Neural cell (in vitro differentiated cells): Measurements from ENCODE around the gene TAB2. TPM values are rescaled to one million over a fixed set of nuclear protein-coding genes. Genes with fewer than 3 reads are reported as not detected.

Experiments
- H2AFZ ChIP-seq: fragments of 200-600, 300-800 bp; sonication (generic), shearing (Covaris generic); 2 replicates; pipeline ENCODE4 v1.6.0; 2014; ENCODE audit warnings: low read depth, mild to moderate bottlenecking, antibody characterized with exemption, low read length, moderate library complexity
- H3F3A ChIP-seq: fragments of 200-600 bp; shearing (Covaris generic); 2 replicates; pipeline ENCODE4 v1.6.1; 2016; ENCODE audit warnings: mild to moderate bottlenecking, moderate library complexity, mixed read lengths, antibody characterized with exemption, low read length; ENCODE audit not compliant: insufficient read depth, poor library complexity, severe bottlenecking
- H3K27ac ChIP-seq: fragments of 200-600, 300-800 bp; sonication (generic), shearing (Covaris generic); 2 replicates; pipeline ENCODE4 v1.5.1; 2014; ENCODE audit warnings: mild to moderate bottlenecking, low read length, moderate library complexity
- H3K27me3 ChIP-seq: fragments of 300-800, 200-600 bp; sonication (generic), shearing (Covaris generic); 2 replicates; pipeline ENCODE4 v1.6.0; 2014; ENCODE audit warnings: mild to moderate bottlenecking, low read depth, low read length, moderate library complexity; ENCODE audit not compliant: insufficient read depth
- H3K36me3 ChIP-seq: fragments of 300-800, 200-600 bp; sonication (generic), shearing (Covaris generic); 2 replicates; pipeline ENCODE4 v1.5.1; 2014; ENCODE audit warnings: mild to moderate bottlenecking, antibody characterized with exemption, low read length, moderate library complexity; ENCODE audit not compliant: insufficient read depth
- H3K4me2 ChIP-seq: fragments of 300-800, 200-600 bp; sonication (generic), shearing (Covaris generic); 2 replicates; pipeline ENCODE4 v1.6.0; 2014; ENCODE audit warnings: mild to moderate bottlenecking, low read length
- H3K4me3 ChIP-seq: fragments of 300-800, 200-600 bp; sonication (generic), shearing (Covaris generic); 2 replicates; pipeline ENCODE4 v1.5.1; 2014; ENCODE audit warnings: mild to moderate bottlenecking, low read length, moderate library complexity
- H3K79me2 ChIP-seq: fragments of 200-600 bp; shearing (Covaris generic); replicated peaks from 2 replicates; pipeline ENCODE4 v1.6.0; 2014; ENCODE audit warnings: mild to moderate bottlenecking, low read length, moderate library complexity; ENCODE audit not compliant: insufficient read depth
- H3K9ac ChIP-seq: fragments of 300-800, 200-600 bp; sonication (generic), shearing (Covaris generic); 2 replicates; pipeline ENCODE4 v1.6.1; 2016; ENCODE audit warnings: mild to moderate bottlenecking, low read length, mixed read lengths
- H3K9me2 ChIP-seq: fragments of 200-600 bp; shearing (Covaris generic); 2 replicates; pipeline ENCODE4 v1.6.1; 2016; ENCODE audit warnings: mild to moderate bottlenecking, low read length, mixed read lengths; ENCODE audit not compliant: insufficient read depth
- H3K9me3 ChIP-seq: fragments of 200-600, 300-800 bp; sonication (generic), shearing (Covaris generic); 2 replicates; pipeline ENCODE4 v1.6.1; 2016; ENCODE audit warnings: mild to moderate bottlenecking, mixed run types, low read length, moderate library complexity, mixed read lengths
- H4K20me1 ChIP-seq: fragments of 200-600 bp; shearing (Covaris generic); 2 replicates; pipeline ENCODE4 v1.6.1; 2016; ENCODE audit warnings: mild to moderate bottlenecking, mixed run types; ENCODE audit not compliant: insufficient read depth
- CTCF ChIP-seq: fragments of 450-650 bp; IDR thresholded peaks from 2 replicates; pipeline ENCODE4 v1.5.1; 2014; ENCODE audit warnings: antibody characterized with exemption, mild to moderate bottlenecking, moderate library complexity; ENCODE audit not compliant: poor library complexity, severe bottlenecking
- EP300 ChIP-seq: fragments of 450-650 bp; conservative IDR thresholded peaks from 2 replicates; pipeline ENCODE4 v1.6.1; 2014; ENCODE audit warnings: antibody characterized with exemption, mild to moderate bottlenecking, moderate library complexity; ENCODE audit not compliant: poor library complexity, severe bottlenecking
- EZH2 ChIP-seq: fragments of 200-600, 300-800 bp; shearing (Covaris generic), sonication (generic); IDR thresholded peaks from 2 replicates; pipeline ENCODE4 v1.6.1; 2014; ENCODE audit warnings: antibody characterized with exemption, low read length, borderline replicate concordance, mild to moderate bottlenecking; ENCODE audit not compliant: insufficient read depth, poor library complexity, severe bottlenecking
- MXI1 ChIP-seq: fragments of 450-650 bp; conservative IDR thresholded peaks from 2 replicates; pipeline ENCODE4 v1.6.1; 2014; ENCODE audit warnings: antibody characterized with exemption, mild to moderate bottlenecking; ENCODE audit not compliant: poor library complexity, severe bottlenecking
- POLR2AphosphoS5 ChIP-seq: IDR thresholded peaks from 2 replicates; pipeline ENCODE4 v1.6.1; 2012
- RAD21 ChIP-seq: fragments of 450-650 bp; conservative IDR thresholded peaks from 2 replicates; pipeline ENCODE4 v1.6.1; 2014; ENCODE audit warnings: antibody characterized with exemption, mild to moderate bottlenecking, moderate library complexity
- SMC3 ChIP-seq: fragments of 450-650 bp; conservative IDR thresholded peaks from 2 replicates; pipeline ENCODE4 v1.6.1; 2014; ENCODE audit warnings: antibody characterized with exemption, mild to moderate bottlenecking, moderate library complexity; ENCODE audit not compliant: poor library complexity
- TAF1 ChIP-seq: IDR thresholded peaks from 2 replicates; pipeline ENCODE4 v1.6.1; 2012; ENCODE audit warnings: low read depth
- polyA plus RNA-seq: library from polyadenylated mRNA; depleted of rRNA; stranded (reverse); fragments of >200 nt; gene quantifications from 2 replicates; pipeline ENCODE4 v1.2.3, GENCODE V29; 2014
- TF ChIP-seq, protein P1 (sequence below): IDR thresholded peaks from 2 replicates; pipeline ENCODE4 v1.6.1; 2012; ENCODE audit warnings: borderline replicate concordance

TAB2 gene
- polyA plus RNA-seq, 1 donor from 2014 or later: 27.6 TPM

GRCh38 chr6:149366267-149366921, 48.9 kb downstream of the TAB2 start:
- Histone ChIP-seq H3F3A (no peaks in the 10 kb centered on the region), H3K27me3 (no peaks in the 10 kb centered on the region), H3K79me2 (peaks cover 82% of the 10 kb centered on the region), H3K9ac (no peak overlapping the region), H3K27ac (no peak overlapping the region), H3K36me3 (peaks cover 4% of the 10 kb centered on the region), H3K4me2 (no peak overlapping the region), H3K9me3 (no peaks in the 10 kb centered on the region), H3K9me2 (no peaks in the 10 kb centered on the region), H4K20me1 (no peaks in the 10 kb centered on the region), H3K4me3 (no peak overlapping the region), H2AFZ (no peak overlapping the region)
- TF ChIP-seq MXI1: no peak
- TF ChIP-seq POLR2AphosphoS5: no peak
- no peak for TF ChIP-seq TAF1
- TF ChIP-seq RAD21: no peak
- no peak for TF ChIP-seq EZH2
- no peak for TF ChIP-seq SMC3
- TF ChIP-seq EP300: no peak
- no peak for TF ChIP-seq CTCF
- TF ChIP-seq, protein P1, sequence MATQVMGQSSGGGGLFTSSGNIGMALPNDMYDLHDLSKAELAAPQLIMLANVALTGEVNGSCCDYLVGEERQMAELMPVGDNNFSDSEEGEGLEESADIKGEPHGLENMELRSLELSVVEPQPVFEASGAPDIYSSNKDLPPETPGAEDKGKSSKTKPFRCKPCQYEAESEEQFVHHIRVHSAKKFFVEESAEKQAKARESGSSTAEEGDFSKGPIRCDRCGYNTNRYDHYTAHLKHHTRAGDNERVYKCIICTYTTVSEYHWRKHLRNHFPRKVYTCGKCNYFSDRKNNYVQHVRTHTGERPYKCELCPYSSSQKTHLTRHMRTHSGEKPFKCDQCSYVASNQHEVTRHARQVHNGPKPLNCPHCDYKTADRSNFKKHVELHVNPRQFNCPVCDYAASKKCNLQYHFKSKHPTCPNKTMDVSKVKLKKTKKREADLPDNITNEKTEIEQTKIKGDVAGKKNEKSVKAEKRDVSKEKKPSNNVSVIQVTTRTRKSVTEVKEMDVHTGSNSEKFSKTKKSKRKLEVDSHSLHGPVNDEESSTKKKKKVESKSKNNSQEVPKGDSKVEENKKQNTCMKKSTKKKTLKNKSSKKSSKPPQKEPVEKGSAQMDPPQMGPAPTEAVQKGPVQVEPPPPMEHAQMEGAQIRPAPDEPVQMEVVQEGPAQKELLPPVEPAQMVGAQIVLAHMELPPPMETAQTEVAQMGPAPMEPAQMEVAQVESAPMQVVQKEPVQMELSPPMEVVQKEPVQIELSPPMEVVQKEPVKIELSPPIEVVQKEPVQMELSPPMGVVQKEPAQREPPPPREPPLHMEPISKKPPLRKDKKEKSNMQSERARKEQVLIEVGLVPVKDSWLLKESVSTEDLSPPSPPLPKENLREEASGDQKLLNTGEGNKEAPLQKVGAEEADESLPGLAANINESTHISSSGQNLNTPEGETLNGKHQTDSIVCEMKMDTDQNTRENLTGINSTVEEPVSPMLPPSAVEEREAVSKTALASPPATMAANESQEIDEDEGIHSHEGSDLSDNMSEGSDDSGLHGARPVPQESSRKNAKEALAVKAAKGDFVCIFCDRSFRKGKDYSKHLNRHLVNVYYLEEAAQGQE: no peak

- Histone ChIP-seq H3K9ac (no peak overlapping the region), H3K27ac (no peak overlapping the region), H4K20me1 (no peaks in the 10 kb centered on the region), H3K27me3 (no peaks in the 10 kb centered on the region), H3K9me3 (no peaks in the 10 kb centered on the region), H3K36me3 (peaks cover 4% of the 10 kb centered on the region), H3F3A (no peaks in the 10 kb centered on the region), H3K4me2 (no peak overlapping the region), H3K79me2 (peaks cover 68% of the 10 kb centered on the region), H3K4me3 (no peak overlapping the region), H2AFZ (no peak overlapping the region), H3K9me2 (no peaks in the 10 kb centered on the region)
- no peak for TF ChIP-seq TAF1
- no peak for TF ChIP-seq RAD21
- TF ChIP-seq EZH2: no peak
- TF ChIP-seq EP300: no peak
- TF ChIP-seq SMC3: no peak
- no peak for TF ChIP-seq MXI1
- no peak for TF ChIP-seq POLR2AphosphoS5
- no peak for TF ChIP-seq CTCF
- TF ChIP-seq, protein P1: no peak
These were observed 50.6 kb downstream of the TAB2 start for GRCh38 chr6:149368065-149368464.
